SK-N-MC (cell line): ENCODE data around the gene SMCO3.

Experiments used
- EZH2 ChIP-seq: fragments of 200-600 bp; sonication (generic); IDR thresholded peaks from one replicate; pipeline ENCODE4 v1.6.1; 2017; ENCODE audit warnings: antibody characterized with exemption
- FOXP2 ChIP-seq: optimal IDR thresholded peaks from 2 replicates; pipeline ENCODE3; 2011; ENCODE audit warnings: mild to moderate bottlenecking, moderate library complexity; ENCODE audit not compliant: insufficient read depth; ENCODE audit errors: extremely low read length, control extremely low read depth
- POLR2AphosphoS5 ChIP-seq: IDR thresholded peaks from 2 replicates; pipeline ENCODE4 v1.6.1; 2012; ENCODE audit warnings: mild to moderate bottlenecking, low read depth, low read length, borderline replicate concordance

- TF ChIP-seq POLR2AphosphoS5 (no peak), EZH2 (no peak), FOXP2 (no peak)
Observed at GRCh38 chr12:14765398-14765797, 48.6 kb downstream of the SMCO3 start.
